ACC112 (cell line): ENCODE measurements around the gene RBFOX2.
"Not testable (repeated sequence)": the region's sequence is repeated elsewhere in the genome, so short reads cannot be mapped to it uniquely, and the experiment has no call there.

Experiments used
- H2AFZ ChIP-seq: fragments of 200-600 bp; sonication (generic); one replicate; pipeline ENCODE4 v1.6.0; 2017; ENCODE audit warnings: antibody characterized with exemption, low read length; ENCODE audit not compliant: unreplicated experiment
- H3K27ac ChIP-seq: fragments of 200-600 bp; sonication (generic); 2 replicates; pipeline ENCODE4 v1.5.1; 2014; ENCODE audit warnings: low read depth, mild to moderate bottlenecking, antibody characterized with exemption, low read length, moderate library complexity
- H3K27me3 ChIP-seq: fragments of 200-600 bp; sonication (generic); 2 replicates; pipeline ENCODE4 v1.6.1; 2014; ENCODE audit warnings: mild to moderate bottlenecking, antibody characterized with exemption, low read length, moderate library complexity, mixed read lengths; ENCODE audit not compliant: insufficient read depth
- H3K36me3 ChIP-seq: fragments of 200-600 bp; sonication (generic); 2 replicates; pipeline ENCODE4 v1.6.1; 2016; ENCODE audit warnings: mild to moderate bottlenecking, antibody characterized with exemption, low read length, moderate library complexity, mixed read lengths; ENCODE audit not compliant: insufficient read depth
- H3K4me1 ChIP-seq: fragments of 200-600 bp; sonication (generic); one replicate; pipeline ENCODE4 v1.6.1; 2016; ENCODE audit warnings: low read length, mixed read lengths; ENCODE audit not compliant: insufficient read depth, unreplicated experiment, control insufficient read depth
- H3K4me3 ChIP-seq: fragments of 200-600 bp; sonication (generic); 2 replicates; pipeline ENCODE4 v1.5.1; 2014; ENCODE audit warnings: mild to moderate bottlenecking, low read depth, low read length
- H3K79me2 ChIP-seq: fragments of 200-600 bp; sonication (generic); one replicate; pipeline ENCODE4 v1.6.0; 2016; ENCODE audit warnings: low read length; ENCODE audit not compliant: control insufficient read depth, unreplicated experiment, insufficient read depth

Gene RBFOX2

GRCh38 chr22:36021606-36022153 is 6.9 kb downstream of the RBFOX2 start:
- H3K27ac ChIP-seq: peak overlapping the region; percentile 49
- H3K4me1 ChIP-seq: peaks cover 15% of the 10 kb centered on the region
- no peaks in the 10 kb centered on the region for H3K27me3 ChIP-seq
- no peak overlapping the region for H2AFZ ChIP-seq
- peaks cover 67% of the 10 kb centered on the region for H3K79me2 ChIP-seq
- H3K36me3 ChIP-seq: no peaks in the 10 kb centered on the region
- no peak overlapping the region for H3K4me3 ChIP-seq

- Histone ChIP-seq H3K4me1 (peaks cover 22% of the 10 kb centered on the region), H3K79me2 (peaks cover 67% of the 10 kb centered on the region)
- H3K36me3 ChIP-seq, H2AFZ ChIP-seq, H3K27ac ChIP-seq, H3K4me3 ChIP-seq, H3K27me3 ChIP-seq: not testable (repeated sequence)
These were observed 7.8 kb downstream of the RBFOX2 start for GRCh38 chr22:36020865-36021264.

- Histone ChIP-seq H3K4me3 (no peak overlapping the region), H2AFZ (no peak overlapping the region), H3K79me2 (peaks cover 56% of the 10 kb centered on the region), H3K4me1 (peaks cover 21% of the 10 kb centered on the region), H3K27ac (no peak overlapping the region), H3K36me3 (no peaks in the 10 kb centered on the region), H3K27me3 (no peaks in the 10 kb centered on the region)
These were observed 11.0 kb downstream of the RBFOX2 start for GRCh38 chr22:36017651-36018091.

GRCh38 chr22:36016684-36017083 is 11.9 kb downstream of the RBFOX2 start:
- Histone ChIP-seq H3K27ac (no peak overlapping the region), H3K79me2 (peaks cover 53% of the 10 kb centered on the region), H3K4me1 (peaks cover 11% of the 10 kb centered on the region), H3K27me3 (no peaks in the 10 kb centered on the region), H3K4me3 (no peak overlapping the region), H2AFZ (no peak overlapping the region), H3K36me3 (no peaks in the 10 kb centered on the region)

- no peak overlapping the region for H3K4me3 ChIP-seq
- peaks cover 54% of the 10 kb centered on the region for H3K79me2 ChIP-seq
- peaks cover 12% of the 10 kb centered on the region for H3K4me1 ChIP-seq
- no peaks in the 10 kb centered on the region for H3K36me3 ChIP-seq
- H2AFZ ChIP-seq: no peak overlapping the region
- no peak overlapping the region for H3K27ac ChIP-seq
- H3K27me3 ChIP-seq: no peaks in the 10 kb centered on the region
These were observed 12.7 kb downstream of the RBFOX2 start for GRCh38 chr22:36015811-36016529.

GRCh38 chr22:36015155-36015810 is 13.3 kb downstream of the RBFOX2 start:
- Histone ChIP-seq H3K4me1 (peaks cover 18% of the 10 kb centered on the region), H3K4me3 (no peak overlapping the region), H3K36me3 (no peaks in the 10 kb centered on the region), H3K27me3 (no peaks in the 10 kb centered on the region), H3K79me2 (peaks cover 59% of the 10 kb centered on the region), H2AFZ (no peak overlapping the region), H3K27ac (no peak overlapping the region)

- Histone ChIP-seq H3K4me1 (peaks cover 18% of the 10 kb centered on the region), H3K4me3 (no peak overlapping the region), H3K79me2 (peaks cover 66% of the 10 kb centered on the region), H3K27me3 (no peaks in the 10 kb centered on the region), H3K36me3 (no peaks in the 10 kb centered on the region), H3K27ac (no peak overlapping the region), H2AFZ (no peak overlapping the region)
These were observed 14.0 kb downstream of the RBFOX2 start for GRCh38 chr22:36014546-36015074.

GRCh38 chr22:36012332-36012731 is 16.3 kb downstream of the RBFOX2 start:
- H3K4me1 ChIP-seq: peaks cover 22% of the 10 kb centered on the region
- no peak overlapping the region for H2AFZ ChIP-seq
- H3K4me3 ChIP-seq: no peak overlapping the region
- H3K27ac ChIP-seq: no peak overlapping the region
- H3K27me3 ChIP-seq: no peaks in the 10 kb centered on the region
- H3K79me2 ChIP-seq: peaks cover 61% of the 10 kb centered on the region
- H3K36me3 ChIP-seq: no peaks in the 10 kb centered on the region

- Histone ChIP-seq H3K4me3 (no peak overlapping the region), H3K27ac (peak overlapping the region; percentile 27; the same call in 1 of the 2 replicates), H3K79me2 (peaks cover 57% of the 10 kb centered on the region), H3K27me3 (no peaks in the 10 kb centered on the region), H2AFZ (no peak overlapping the region), H3K36me3 (no peaks in the 10 kb centered on the region), H3K4me1 (peaks cover 13% of the 10 kb centered on the region)
These were observed 17.7 kb downstream of the RBFOX2 start for GRCh38 chr22:36010882-36011281.

GRCh38 chr22:36010090-36010489 is 18.5 kb downstream of the RBFOX2 start:
- peaks cover 54% of the 10 kb centered on the region for H3K79me2 ChIP-seq
- H3K27me3 ChIP-seq: no peaks in the 10 kb centered on the region
- no peak overlapping the region for H2AFZ ChIP-seq
- no peaks in the 10 kb centered on the region for H3K36me3 ChIP-seq
- H3K27ac ChIP-seq: no peak overlapping the region
- peaks cover 13% of the 10 kb centered on the region for H3K4me1 ChIP-seq
- H3K4me3 ChIP-seq: no peak overlapping the region
